ENCODE data around the gene VCL.
"Not testable (repeated sequence)": the region's sequence is repeated elsewhere in the genome, so short reads cannot be mapped to it uniquely, and the experiment has no call there.

Gene VCL

DNA sequence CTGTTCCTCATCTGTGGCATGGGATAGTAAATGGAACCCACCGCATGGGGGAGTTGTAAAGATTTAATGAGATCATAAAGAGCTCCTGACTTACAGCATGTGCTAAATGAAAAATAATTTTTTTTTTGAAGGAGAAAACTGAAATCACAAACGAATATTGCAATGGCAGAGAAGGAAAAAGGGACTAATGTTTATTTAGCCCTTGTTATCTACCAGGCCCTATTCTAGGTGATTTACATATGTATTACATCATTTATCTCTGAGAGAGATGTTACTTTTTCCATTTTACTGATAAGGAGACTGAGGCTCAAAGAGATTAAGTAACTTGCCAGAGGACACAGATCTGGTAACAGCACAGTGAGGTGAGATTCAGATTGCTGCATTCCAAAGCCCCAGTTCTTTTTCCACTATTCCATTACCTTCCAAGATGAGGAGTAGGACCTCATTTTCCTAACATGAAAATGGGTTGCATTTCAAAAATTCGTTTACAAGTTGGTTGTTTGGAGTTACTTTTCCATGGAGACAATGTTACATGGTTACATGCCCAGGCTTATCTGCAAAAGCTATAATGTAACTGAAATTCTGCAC, 28.6 kb downstream of the VCL start:
- TF ChIP-seq, protein P1, sequence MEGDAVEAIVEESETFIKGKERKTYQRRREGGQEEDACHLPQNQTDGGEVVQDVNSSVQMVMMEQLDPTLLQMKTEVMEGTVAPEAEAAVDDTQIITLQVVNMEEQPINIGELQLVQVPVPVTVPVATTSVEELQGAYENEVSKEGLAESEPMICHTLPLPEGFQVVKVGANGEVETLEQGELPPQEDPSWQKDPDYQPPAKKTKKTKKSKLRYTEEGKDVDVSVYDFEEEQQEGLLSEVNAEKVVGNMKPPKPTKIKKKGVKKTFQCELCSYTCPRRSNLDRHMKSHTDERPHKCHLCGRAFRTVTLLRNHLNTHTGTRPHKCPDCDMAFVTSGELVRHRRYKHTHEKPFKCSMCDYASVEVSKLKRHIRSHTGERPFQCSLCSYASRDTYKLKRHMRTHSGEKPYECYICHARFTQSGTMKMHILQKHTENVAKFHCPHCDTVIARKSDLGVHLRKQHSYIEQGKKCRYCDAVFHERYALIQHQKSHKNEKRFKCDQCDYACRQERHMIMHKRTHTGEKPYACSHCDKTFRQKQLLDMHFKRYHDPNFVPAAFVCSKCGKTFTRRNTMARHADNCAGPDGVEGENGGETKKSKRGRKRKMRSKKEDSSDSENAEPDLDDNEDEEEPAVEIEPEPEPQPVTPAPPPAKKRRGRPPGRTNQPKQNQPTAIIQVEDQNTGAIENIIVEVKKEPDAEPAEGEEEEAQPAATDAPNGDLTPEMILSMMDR (IDR thresholded peaks at IDR 0.05; ENCODE audit: low read depth, low read length) = no peak
- H3K4me3 ChIP-seq (ENCODE audit: low read depth, low read length) = no peak overlapping the region
- in situ Hi-C loops (cut with HindIII; ENCODE audit: low sequenced_read_pairs) = no loop called here
- DNase-seq (ENCODE audit: low read depth, low spot score) = no peak

DNA sequence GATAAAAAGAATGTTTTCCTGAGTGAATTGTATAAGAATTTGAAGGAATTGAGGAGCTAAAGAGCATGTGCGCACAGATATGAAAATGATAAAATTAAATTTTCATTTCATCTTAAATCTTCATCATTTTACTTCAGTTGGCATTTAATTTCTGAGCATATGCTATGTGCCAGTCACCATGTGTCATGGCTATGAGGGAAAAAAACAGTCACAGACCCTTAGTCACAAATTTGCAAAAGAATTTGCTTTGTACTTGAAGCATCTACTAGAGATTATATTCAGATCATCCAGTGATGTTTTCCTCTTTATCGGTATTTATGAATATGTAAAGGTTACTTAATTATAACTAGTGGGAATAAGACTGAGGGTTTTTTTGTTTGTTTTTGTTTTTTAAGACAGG, 29.8 kb downstream of the VCL start:
- TF ChIP-seq, protein P1 (IDR thresholded peaks at IDR 0.05; ENCODE audit: low read depth, low read length) = no peak
- DNase-seq (ENCODE audit: low read depth, low spot score) = no peak
- in situ Hi-C loops (cut with HindIII; ENCODE audit: low sequenced_read_pairs) = no loop called here
- H3K4me3 ChIP-seq (ENCODE audit: low read depth, low read length) = no peak overlapping the region

DNA sequence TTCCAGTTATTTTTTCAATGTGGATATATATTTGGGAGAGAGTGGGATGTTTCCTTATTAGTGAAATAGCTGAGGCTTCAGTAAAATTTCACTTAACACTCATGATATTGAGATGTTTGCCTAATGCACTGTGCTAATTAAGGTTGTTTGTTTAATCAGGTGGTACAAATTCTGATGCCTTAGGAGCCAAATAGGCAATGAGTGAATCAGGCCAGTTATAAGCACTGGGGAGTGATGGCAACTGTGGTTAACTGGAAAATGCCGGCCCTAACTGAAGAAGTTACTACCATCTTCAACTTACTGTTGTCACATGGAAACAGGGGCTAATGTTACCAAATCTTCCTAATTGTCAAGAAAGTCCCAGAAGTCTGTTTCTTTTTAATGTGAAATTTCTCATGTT, 32.0 kb downstream of the VCL start:
- H3K4me3 ChIP-seq (ENCODE audit: low read depth, low read length) = no peak overlapping the region
- TF ChIP-seq, protein P1 (IDR thresholded peaks at IDR 0.05; ENCODE audit: low read depth, low read length) = no peak
- in situ Hi-C loops (cut with HindIII; ENCODE audit: low sequenced_read_pairs) = no loop called here
- DNase-seq (ENCODE audit: low read depth, low spot score) = no peak

DNA sequence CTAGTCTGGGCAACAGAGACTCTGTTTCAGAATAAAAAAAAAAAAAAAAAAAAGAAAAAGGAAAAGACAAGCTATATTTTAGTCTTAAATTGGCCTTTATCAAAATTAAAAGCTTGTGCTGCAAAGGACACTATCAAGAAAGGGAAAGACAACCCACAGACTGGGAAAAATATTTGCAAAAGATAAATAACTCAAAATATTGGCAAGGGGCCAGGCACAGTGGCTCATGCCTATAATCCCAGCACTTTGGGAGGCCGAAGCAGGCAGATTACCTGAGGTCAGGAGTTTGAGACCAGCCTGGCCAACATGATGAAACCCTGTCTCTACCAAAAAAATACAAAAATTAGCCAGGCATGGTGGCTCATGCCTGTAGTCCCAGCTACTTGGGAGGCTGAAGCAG, 34.3 kb downstream of the VCL start:
- DNase-seq (ENCODE audit: low read depth, low spot score); H3K4me3 ChIP-seq (ENCODE audit: low read depth, low read length); in situ Hi-C loops (cut with HindIII; ENCODE audit: low sequenced_read_pairs): not testable (repeated sequence)

DNA sequence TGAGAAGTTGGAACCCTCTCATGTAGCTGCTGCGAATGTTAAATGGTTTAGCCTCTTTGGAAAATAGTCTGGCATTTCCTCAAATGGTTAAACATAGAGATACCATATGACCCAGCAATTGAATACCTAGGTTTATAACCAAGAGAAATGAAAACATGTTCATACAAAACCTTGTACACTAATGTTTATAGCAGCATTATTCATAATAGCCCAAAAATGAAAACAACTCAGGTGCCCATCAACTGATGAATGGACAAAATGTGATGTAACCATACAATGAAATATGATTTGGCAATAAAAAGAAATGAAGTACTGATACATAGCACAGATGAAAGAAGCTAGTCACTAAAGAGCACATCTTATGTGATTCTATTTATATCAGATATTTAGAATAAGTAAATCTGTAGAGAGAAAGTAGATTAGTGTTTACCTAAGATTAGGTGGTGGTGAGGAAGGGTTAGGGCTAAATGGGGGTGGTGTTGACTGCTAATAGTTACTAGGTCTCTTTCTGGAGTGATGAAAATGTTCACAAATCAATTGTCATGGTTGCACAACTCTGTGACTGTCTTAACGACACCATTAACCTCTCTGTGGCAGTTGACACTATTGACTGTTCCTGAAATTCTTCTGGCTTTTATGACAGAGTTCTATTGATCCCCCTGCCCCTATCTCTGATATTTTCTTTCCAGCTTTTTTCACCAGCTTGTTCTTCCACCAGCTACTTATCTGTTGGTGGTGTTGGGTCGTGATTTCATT, 35.2 kb downstream of the VCL start:
- no peak overlapping the region for H3K4me3 ChIP-seq (ENCODE audit: low read depth, low read length)
- TF ChIP-seq, protein P1 (IDR thresholded peaks at IDR 0.05; ENCODE audit: low read depth, low read length) = no peak
- in situ Hi-C loops (cut with HindIII; ENCODE audit: low sequenced_read_pairs) = no loop called here
- DNase-seq (ENCODE audit: low read depth, low spot score) = no peak

DNA sequence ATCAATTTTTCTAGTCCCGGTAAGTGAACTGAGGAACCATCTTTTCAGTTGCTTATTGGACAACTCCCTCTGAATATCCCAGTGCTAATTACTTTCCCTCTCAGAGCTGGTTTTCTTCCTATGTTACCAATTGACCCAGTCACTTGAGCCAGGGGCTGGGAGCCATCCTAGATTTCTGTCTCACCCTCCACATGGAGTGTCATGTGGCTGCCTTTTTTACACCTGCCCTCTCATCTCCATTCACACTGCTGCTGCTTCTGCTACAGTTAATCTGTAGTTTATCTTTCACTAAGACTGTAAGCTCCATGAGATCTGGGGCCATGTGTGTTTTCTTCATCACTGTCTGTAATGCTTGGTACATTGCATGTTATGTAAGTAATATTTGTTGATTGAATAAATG, 35.8 kb downstream of the VCL start:
- in situ Hi-C loops (cut with HindIII; ENCODE audit: low sequenced_read_pairs) = no loop called here
- no peak overlapping the region for H3K4me3 ChIP-seq (ENCODE audit: low read depth, low read length)
- no peak for DNase-seq (ENCODE audit: low read depth, low spot score)
- TF ChIP-seq, protein P1 (IDR thresholded peaks at IDR 0.05; ENCODE audit: low read depth, low read length) = no peak

DNA sequence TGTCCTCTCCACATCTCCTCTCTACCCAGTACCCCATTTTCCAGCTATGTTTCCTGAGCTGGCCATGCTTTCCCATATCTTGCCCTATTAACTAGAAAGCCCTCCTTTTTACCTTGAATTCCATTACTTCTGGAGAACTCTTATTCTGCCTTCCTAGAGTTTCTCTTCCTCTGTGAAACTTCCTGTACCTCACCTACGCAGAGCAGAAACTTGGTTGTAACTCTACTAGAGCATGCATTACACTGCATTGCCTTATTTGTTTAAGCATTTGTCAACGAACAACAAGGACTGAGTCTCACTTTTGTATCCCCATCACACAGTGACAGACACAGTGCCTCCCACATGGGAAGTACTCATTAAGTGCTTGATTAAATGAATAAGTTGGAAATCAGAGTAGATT, 36.4 kb downstream of the VCL start:
- no peak for DNase-seq (ENCODE audit: low read depth, low spot score)
- H3K4me3 ChIP-seq (ENCODE audit: low read depth, low read length) = no peak overlapping the region
- in situ Hi-C loops (cut with HindIII; ENCODE audit: low sequenced_read_pairs) = no loop called here
- TF ChIP-seq, protein P1 (IDR thresholded peaks at IDR 0.05; ENCODE audit: low read depth, low read length) = no peak
